GM19193 (cell line): ENCODE data around the gene TLR9.

Experiments used
- POLR2A ChIP-seq: IDR thresholded peaks from 4 replicates; pipeline ENCODE4 v1.6.1; 2011; ENCODE audit not compliant: insufficient read depth, insufficient read length; ENCODE audit errors: extremely low read depth

The TLR9 gene

DNA sequence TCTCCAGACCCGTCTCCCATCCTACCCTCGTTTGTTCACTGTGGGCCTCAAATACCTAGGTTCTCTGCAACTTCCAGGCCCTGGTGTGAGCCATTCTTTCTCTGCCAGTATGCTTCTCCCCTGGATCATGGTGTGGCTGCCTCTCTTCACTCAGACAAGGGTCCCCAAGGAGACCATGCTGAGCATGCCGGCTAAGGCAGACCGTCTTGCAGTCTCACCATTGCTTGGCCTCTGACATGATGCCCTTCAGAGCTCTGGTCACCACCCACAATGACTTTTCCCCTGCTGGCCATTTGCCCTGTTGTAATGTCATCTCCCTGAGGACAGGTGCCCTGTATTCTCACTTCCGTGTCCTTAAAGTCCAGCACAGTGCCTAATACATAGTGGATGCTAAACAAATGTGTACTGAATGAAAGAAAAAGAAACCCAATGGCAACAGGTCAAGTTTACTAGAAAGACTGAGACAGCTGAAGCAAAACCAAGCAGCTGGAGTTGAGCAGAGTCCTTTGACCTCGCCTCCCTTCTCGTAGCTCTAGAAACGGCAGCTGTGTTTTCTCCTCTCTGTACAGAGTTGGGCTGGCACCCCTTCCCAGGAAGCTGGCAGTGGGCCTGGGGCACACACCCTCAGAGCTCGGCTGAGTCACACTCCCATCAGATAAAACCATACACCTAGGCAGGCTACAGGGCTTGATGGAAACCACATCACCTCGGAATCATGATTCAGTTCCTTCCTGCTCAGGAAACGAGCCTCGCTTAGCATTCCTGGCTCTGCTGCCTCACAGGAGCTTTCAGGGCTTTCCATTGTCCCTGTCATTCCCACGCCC is 8.6 kb downstream of the TLR9 start:
- TF ChIP-seq POLR2A: no peak

DNA sequence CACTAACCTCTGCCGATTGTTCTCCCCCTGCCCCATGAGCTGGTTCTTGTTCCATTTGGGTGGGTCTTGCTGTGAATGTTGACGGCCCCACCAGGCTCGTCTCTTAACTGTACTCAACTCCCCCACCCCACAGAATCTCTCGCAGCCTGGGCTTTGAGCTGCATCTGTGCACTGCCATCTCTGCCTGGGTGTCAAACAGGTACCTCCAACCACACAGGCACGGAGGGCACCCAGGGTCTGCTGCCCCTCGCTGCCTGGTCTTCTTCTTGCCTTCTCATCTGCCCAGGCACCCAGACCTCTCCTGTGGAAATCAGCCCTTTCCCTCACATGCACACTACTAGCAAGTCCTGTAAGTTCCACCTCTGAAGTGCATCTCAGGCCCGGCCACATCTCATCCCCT is 10.1 kb downstream of the TLR9 start:
- no peak for TF ChIP-seq POLR2A

DNA sequence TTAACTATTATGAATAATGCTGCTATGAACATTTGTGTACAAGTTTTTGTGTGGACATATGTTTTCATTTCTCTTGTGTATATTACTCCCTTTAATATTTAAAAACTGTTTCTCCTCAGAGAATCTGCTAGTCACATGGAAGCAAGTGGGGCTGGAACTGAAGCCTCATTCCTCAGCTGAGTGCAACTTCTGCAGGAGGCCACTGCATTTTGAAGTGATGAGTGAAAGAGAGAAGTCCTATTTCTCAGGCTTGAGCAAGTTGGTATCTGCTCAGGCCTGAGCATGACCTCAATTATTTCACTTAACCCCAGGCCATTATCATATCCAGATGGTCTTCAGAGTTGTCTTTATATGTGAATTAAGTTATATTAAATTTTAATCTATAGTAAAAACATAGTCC is 11.5 kb downstream of the TLR9 start:
- no peak for TF ChIP-seq POLR2A

DNA sequence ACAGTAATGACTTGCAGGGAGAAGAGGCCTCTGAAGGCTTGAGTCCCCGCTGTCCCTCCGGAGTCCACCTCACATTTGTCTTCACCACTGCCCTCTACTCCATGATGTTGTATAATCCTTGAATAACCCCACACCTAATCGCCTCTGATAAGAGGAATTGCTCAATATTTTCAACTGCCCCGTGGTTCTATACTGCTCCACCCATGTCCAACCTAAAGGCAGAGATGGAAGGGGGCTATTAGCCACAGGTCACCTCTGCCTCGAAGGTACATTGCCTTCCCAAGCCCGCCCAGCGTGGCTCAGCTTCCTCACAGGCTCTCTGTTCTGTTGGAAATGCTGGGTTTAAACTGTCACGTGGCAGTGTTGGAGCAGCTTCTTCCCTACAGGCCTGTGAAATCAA is 12.4 kb downstream of the TLR9 start:
- no peak for TF ChIP-seq POLR2A

DNA sequence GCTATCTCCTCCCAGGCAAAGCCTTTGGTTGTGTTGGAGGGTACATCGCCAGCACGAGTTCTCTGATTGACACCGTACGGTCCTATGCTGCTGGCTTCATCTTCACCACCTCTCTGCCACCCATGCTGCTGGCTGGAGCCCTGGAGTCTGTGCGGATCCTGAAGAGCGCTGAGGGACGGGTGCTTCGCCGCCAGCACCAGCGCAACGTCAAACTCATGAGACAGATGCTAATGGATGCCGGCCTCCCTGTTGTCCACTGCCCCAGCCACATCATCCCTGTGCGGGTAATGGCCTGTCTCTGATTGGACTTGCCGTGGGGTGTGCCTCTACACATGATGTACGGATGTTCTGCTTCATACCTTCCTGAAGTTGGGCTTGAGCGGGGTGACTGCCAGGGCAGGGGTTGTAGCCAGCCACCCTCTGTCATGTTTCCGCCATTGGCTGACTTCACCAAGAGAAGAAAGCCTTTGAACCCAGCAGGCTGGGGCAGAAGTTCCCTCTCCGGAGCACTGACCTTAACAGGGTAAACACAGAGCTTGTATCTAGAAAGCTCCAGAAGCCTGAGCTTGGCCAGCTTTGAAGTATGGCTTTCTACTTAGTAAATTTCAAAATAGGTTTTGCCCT is 14.1 kb downstream of the TLR9 start:
- no peak for TF ChIP-seq POLR2A

DNA sequence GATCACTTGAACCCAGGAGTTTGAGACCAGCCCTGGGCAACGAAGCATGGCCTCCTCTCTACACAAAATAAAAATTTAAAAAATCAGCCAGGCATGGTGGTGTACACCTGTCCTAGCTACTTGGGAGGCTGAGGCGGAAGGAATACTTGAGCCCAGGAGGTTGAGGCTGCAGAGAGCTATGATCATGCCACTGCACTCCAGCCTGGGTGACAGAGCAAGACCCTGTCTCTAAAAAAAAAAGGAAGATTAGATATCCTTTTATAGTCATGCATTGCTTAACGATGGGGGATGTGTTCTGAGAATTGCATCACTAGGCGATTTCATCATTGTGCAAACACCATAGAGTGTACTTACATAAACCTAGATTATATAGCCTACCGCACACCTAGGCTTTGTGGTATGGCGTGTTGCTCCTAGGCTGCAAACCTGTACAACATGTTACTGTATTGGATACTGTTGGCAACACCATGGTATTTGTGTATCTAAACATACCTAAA is 14.8 kb downstream of the TLR9 start:
- no peak for TF ChIP-seq POLR2A

DNA sequence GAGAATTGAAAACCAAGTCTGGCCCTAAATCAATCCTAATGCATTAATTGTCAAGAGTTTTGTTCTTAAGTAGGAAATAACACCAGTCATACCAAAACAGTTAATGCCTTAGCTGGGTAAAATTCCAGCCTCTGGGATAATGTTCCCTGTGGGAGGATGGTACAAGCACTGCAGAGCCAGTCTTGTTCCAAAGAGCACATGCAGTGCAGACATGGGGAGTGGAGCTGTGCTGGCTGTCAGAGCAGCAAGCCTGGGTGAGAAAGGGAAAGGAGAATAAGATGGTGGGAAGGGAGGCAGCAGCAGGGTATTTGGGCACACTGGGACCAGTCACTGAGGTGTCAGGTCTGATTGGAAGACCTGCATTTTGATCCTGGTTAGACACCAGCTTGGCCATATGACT is 15.4 kb downstream of the TLR9 start:
- TF ChIP-seq POLR2A: no peak

DNA sequence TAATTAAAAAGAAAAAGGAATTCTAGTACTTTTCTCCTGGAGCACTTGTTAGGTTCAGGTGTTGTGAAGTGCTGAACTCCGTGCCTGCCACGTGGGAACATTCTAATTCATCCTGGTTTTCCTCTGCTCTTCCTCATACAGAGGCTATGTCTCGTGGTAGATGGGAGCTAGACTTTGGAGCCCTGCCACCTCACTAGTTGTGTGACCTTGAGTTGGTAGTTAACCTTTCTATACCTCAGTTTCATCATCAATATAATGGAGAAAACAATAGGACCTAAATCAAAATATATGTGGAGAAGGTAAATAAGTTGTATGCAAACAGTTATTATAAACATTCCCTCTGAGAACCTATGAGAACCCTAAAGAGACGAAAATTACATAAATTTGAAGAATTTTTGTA is 16.9 kb downstream of the TLR9 start:
- TF ChIP-seq POLR2A: no peak

DNA sequence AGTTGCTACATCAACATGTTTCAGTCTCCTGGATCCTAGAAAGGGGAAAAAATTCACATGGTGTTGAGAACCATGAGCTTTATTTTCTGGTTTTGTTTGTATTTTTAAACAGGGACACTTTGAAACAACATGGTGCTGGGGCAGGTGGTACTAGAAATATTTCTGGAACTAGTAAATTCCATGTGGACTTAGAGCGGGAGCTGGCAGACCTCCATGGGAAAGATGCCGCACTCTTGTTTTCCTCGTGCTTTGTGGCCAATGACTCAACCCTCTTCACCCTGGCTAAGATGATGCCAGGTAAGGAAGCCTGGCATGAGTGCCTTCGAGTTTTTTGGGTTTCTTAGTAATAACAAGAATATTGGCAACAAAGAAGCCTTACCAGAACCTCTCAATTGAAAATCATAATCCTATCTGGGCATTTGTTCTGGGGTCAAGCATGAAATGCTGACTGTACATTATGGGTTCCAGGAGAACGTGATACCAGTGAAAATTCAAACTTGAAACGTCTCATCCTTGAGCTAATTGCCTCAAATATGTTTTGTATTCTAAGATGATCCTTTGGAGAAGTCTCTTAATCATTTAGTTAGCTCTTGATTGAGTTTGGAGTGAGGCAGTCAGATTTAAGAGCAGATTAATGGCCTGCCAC is 19.6 kb downstream of the TLR9 start:
- TF ChIP-seq POLR2A: no peak

DNA sequence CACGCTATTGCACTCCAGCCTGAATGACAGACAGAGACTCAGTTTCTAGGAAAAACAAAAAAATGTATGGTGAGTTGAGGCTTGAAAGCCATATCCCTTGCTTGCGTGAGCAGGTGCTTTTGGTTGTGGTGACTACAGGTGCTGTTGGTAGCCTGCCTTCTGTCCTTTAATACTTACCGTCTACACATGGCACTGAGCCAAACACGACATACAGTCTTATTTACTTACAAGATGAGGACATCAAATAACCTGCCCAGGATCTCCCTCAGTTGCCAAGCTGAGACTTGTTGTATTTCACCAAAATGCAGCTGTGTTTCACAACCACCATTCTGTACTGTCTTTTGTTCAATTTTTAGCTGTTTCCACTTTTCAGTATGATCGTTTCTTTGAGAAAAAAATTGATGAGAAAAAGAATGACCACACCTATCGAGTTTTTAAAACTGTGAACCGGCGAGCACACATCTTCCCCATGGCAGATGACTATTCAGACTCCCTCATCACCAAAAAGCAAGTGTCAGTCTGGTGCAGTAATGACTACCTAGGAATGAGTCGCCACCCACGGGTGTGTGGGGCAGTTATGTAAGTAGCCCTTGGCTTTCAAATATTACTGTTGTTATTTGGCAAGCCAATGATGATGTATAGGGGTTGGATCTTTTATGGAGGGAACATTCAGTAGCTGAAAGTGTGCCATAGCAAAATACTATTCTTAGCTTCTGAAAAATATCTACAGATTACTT is 20.9 kb downstream of the TLR9 start:
- no peak for TF ChIP-seq POLR2A

DNA sequence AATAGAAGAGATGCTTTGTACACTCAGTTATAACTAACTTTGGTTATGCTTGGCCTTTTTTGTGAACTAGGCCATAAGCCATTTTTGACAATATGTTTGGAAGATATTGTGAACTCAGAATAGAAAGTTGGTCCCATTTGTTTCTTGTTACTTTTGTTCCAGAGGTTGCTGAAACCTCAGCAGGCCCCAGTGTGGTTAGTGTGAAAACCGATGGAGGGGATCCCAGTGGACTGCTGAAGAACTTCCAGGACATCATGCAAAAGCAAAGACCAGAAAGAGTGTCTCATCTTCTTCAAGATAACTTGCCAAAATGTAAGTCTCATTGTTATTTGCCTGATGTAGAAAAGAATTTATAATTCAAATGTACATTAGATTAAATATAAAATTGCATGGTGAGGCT is 21.7 kb downstream of the TLR9 start:
- no peak for TF ChIP-seq POLR2A

DNA sequence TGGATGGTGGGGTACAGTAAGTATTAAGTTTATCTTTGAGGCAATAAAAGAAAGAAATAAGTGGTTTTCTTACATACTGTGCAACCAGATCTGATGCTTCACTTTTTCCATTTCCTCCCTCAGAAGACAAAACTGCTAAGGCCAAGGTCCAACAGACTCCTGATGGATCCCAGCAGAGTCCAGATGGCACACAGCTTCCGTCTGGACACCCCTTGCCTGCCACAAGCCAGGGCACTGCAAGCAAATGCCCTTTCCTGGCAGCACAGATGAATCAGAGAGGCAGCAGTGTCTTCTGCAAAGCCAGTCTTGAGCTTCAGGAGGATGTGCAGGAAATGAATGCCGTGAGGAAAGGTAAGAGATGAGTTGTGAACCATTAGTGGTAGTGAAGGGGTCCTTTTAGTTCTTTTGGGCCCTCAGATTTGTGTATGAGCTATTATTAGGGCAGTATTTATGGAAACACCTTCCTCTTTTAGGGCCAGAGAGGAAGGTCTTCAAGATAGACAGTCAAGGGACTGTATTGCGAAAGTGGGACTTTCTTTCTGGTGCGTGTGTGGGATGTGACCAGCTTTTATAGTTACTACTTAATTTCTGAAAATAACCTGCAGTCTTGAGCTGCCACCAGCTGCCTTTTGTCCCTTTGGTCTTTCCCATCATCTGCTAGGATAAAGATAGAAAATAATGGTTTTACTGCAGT is 22.9 kb downstream of the TLR9 start:
- no peak for TF ChIP-seq POLR2A

DNA sequence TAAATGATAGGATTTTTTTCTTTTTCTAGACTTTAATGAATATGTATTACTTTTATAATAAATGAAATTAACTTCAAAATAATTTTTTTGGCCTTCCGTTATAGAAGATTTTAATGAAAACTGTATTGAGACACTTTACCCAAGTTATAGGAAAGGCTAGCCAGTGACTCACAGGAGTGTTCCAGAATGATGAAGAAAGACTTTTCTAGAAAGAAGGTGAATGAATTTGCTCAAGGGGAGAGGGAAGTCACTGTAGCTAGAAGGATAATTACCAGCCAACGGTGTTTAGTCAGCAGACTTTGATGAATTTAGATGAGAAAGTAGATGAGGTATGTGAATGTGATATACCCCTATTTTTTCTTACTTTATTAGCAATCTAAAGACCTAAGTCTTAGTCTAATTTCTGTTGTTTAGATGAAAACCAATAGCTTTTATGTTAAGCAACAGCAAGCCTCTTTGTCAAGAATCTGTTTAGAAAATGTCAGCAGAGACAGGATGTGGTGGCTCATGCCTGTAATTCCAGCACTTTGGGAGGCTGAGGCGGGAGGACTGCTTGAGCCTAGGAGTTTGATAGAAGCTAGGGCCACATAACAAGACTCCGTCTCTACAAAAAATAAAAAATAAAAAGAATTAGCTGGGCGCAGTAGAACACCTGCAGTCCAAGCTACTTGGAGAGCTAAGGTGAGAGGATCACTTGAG is 24.3 kb downstream of the TLR9 start:
- TF ChIP-seq POLR2A: no peak

DNA sequence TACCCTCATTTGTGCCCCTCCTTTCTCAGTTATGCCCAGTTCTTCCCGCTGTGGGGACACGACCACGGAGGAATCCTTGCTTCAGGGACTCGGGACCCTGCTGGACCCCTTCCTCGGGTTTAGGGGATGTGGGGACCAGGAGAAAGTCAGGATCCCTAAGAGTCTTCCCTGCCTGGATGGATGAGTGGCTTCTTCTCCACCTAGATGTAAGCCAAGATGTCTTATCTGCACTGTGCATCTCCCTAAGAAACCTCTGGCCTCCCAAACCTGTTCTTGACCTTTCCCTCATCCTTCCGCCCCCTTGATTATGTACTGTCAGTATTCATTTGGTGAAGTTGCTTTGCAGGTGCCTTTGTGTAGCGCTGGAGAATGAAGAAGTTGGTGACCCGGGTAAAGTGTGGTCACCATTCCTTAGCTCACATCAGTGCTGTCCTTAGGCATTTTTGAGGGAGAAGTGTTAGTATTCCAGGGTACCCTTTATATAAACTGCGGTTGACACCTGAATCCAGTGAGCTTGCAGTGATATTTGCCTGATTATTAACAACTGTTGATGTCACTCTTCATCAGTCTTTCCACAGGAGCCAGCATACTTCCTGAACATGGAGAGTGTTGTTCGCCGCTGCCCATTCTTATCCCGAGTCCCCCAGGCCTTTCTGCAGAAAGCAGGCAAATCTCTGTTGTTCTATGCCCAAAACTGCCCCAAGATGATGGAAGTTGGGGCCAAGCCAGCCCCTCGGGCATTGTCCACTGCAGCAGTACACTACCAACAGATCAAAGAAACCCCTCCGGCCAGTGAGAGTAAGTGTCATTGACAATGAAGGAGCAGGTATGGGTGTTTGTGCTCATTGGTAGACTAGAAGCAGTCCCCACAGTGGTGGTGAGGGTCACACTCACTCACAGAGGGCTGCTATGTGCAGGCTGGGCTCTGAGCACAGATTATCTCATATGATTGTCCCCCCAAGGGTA is 26.5 kb downstream of the TLR9 start:
- TF ChIP-seq POLR2A: no peak
